GM12872 (cell line): ENCODE measurements around the gene OXLD1.

Source experiments
- TF ChIP-seq, protein P1 (sequence below): IDR thresholded peaks from 3 replicates; pipeline ENCODE4 v1.5.1; 2011; ENCODE audit warnings: low read depth, mild to moderate bottlenecking, low read length, moderate library complexity; ENCODE audit not compliant: insufficient read depth

OXLD1 gene

DNA sequence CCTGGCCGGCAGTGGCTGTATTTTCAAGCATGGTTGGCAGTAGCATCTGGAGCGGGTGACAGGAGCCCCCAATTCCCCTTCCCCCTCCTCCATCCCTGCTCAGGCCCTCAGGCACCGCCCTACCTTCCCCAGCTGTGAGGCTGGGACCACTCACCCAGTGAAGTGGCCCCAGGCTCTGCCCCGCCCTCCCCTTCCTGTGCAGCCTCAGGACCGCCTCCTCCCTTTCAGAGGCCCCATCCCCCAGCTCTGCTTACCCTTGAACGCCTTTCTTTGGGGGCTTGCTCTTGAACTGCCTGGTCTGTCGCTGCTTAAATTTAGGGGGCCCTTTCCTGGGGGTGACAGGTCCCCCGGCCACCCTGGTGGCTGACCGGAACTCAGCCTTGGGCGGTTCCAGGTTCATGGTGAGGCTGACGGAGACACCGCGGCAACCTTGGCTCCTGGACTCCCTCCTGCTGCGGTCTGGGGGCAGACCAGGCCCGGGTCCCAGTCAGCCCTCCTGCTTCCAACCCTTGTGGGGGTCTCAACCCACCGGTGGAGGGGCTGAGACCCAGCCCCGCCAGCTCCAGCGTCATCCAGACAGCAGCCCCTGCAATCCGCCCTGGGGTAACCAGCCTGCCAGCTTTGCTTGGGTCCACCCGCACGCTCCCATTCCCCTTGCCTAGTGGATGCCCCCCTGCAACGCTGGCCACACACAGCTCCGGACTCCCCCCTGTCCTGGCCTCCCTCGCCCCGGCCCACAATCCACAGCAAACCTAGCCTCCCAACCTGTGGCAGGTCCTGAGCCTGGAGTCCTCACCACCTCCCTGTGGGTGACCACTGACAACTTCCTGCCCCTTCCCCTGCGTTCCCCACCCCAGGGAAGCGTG, 13.3 kb downstream of the OXLD1 start:
- TF ChIP-seq, protein P1, sequence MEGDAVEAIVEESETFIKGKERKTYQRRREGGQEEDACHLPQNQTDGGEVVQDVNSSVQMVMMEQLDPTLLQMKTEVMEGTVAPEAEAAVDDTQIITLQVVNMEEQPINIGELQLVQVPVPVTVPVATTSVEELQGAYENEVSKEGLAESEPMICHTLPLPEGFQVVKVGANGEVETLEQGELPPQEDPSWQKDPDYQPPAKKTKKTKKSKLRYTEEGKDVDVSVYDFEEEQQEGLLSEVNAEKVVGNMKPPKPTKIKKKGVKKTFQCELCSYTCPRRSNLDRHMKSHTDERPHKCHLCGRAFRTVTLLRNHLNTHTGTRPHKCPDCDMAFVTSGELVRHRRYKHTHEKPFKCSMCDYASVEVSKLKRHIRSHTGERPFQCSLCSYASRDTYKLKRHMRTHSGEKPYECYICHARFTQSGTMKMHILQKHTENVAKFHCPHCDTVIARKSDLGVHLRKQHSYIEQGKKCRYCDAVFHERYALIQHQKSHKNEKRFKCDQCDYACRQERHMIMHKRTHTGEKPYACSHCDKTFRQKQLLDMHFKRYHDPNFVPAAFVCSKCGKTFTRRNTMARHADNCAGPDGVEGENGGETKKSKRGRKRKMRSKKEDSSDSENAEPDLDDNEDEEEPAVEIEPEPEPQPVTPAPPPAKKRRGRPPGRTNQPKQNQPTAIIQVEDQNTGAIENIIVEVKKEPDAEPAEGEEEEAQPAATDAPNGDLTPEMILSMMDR = no peak

DNA sequence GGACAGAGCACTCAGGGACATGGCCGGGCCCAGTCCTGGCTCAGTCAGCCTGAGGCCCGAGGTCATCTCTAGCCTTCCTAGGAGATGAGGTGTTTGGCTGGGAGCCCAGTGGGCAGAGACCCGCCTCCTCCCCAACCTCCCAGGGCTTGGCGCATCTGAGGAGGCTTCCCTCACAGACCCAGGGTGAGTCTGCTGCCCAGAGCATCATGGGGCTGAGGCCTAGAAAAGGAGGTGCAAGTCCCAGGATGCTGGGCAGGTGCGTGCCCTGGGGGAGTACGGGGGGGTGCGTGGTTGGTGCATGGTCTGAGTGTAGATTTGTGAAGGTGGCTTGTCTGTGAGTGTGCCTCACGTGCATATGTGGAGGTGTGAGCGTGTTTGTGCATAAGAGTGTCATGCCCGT, 14.7 kb downstream of the OXLD1 start:
- TF ChIP-seq, protein P1 = no peak

DNA sequence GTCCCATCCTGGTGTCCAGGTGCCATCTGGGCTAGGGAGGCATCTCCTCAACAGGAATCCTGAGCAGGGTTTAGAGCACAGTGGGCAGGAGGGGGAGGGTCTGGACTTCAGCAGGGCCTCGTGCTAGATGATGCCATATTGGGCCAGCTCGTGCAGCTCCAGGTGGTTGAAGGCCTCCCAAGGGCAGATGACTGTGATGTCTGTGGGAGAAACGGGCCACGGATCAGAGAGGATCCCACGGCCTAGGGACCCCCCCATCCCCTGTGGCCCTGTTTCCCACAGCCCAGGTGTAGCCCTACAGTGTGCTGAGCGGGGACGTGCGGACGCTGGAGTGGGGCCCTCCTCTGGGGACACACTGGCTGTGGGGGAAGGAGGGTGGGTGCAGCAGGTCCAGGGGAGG, 15.5 kb downstream of the OXLD1 start:
- TF ChIP-seq, protein P1 = no peak

DNA sequence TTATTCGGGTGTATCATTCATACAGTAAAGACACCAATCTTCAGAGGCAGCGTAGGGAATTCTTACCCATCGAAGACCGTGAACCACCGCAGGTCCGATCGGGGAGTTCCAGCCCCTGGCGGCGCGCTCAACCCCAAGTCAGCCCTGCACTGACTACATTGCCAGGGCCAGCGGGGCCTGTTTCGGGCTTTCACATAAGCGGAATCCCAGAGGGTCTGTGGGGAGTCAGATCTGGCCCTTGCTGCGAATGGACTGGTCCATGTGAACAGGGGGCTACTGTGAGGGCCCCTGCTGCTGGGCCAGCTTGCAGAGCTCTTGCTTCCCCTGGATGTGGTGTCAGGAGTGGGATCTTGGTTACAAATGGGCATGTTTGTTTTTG, 17.7 kb downstream of the OXLD1 start:
- TF ChIP-seq, protein P1 = no peak

DNA sequence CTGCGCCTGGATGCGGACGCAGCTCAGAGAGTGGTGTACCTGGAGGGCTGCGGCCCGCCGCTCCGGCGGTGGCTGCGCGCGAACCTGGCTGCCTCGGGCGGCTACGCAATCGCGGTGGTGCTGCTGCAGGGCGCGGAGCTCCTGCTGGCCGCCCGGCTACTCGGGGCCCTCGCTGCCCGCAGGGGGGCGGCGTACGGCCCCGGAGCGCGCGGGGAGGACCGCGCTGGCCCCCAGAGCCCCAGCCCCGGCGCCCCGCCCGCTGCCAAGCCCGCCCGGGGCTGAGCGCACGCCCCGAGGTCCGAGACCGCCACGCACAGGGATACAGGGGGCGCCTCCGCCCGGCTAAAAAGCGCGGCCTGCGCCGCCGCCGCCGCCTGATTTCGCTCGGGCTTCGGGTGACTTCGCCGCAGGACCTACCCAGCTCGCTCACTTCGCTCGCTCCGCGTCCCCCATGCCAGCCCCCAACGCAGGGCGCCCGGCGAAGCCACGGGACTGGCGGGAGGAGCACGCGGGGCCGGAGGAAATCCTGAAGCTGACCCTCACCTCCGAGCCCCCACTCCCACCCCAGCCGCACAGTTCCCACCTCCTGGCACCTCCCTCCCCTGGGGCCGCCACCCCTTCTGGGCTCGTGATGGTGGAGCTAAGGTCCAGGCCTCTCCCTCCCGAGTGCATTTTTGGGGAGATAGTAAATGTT, 18.2 kb downstream of the OXLD1 start:
- TF ChIP-seq, protein P1 = no peak

DNA sequence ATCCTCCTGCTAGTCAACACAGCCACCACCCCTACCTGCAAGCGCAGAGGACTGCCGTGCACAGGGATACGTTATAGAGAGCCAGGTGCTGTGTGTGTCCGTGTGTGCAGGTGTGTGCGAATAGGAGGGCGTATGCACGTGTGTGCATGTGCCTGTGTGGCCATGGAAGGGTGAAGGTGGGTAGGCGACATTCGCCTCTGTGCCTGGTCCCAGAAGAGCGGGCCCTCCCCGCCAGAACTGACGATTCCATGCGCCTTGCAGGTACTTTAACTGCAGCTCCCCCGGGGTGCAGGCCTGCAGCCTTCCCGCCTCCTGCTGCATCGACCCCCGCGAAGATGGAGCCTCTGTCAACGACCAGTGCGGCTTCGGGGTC, 18.8 kb downstream of the OXLD1 start:
- TF ChIP-seq, protein P1 = no peak

DNA sequence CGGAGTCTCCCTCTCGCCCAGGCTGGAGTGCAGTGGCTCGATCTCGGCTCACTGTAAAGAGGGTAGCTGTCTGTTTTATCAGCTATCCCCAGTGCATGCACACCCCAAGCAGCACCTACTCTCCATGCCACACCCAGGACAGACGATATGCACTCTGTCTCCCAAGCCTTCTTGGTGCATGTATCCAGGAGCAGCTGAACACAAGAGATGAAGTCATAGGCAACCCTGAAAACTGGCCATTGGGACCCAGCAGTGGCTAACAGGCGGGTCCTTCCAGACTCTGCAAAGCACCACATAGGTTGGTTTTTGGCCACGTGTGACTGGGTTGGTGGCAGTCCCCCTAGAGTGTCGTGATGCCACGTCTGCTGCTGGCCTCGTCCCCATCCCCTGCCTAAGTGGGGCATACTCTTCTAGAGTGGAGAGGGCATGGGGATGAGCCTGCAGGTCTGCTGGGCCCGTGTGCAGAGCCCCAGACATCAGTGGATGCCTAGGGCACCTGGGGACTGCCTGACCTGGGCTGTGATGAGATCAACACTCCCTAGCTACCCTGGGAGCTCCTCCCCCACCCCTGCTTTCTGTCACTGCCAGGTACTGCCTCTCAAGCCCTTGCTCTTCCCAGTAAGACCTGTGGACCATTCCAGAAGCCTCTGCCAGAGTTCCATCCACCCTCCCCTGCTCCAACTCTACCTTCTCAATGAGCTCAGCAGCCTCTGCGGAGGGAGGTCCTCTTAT, 19.4 kb downstream of the OXLD1 start:
- TF ChIP-seq, protein P1 = no peak
